ENCODE measurements around the gene ACTL9. TPM values are rescaled to one million over a fixed set of nuclear protein-coding genes. Genes with fewer than 3 reads are reported as not detected.

ACTL9 gene
- total RNA-seq, 2 donors from 2014 or later: not detected

DNA sequence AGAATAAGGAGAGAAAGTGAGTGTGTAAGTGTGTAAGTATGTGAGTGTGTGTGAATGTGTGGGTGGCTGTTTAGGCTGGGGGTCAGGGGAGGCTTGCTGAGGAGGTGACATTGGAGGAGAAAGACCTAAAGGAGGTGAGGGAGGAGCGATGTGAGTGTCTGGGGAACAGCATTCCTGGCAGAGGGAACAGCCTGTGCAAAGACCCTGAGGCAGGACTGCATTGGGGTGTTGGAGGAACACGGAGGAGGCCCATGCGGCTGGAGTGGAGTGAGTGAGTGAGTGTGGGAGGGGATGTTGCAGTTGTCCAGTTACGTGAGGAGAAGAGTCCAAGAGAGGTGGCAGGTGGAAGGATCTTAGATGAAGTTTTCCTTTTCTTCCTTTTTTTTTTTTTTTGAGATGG, 36.3 kb downstream of the ACTL9 start:
- Histone ChIP-seq H3K4me3 (no peak overlapping the region), H3K9me3 (no peaks in the 10 kb centered on the region), H3K4me1 (no peaks in the 10 kb centered on the region), H3K27me3 (no peaks in the 10 kb centered on the region), H3K36me3 (no peaks in the 10 kb centered on the region), H3K27ac (no peak overlapping the region)
- TF ChIP-seq, protein P1, sequence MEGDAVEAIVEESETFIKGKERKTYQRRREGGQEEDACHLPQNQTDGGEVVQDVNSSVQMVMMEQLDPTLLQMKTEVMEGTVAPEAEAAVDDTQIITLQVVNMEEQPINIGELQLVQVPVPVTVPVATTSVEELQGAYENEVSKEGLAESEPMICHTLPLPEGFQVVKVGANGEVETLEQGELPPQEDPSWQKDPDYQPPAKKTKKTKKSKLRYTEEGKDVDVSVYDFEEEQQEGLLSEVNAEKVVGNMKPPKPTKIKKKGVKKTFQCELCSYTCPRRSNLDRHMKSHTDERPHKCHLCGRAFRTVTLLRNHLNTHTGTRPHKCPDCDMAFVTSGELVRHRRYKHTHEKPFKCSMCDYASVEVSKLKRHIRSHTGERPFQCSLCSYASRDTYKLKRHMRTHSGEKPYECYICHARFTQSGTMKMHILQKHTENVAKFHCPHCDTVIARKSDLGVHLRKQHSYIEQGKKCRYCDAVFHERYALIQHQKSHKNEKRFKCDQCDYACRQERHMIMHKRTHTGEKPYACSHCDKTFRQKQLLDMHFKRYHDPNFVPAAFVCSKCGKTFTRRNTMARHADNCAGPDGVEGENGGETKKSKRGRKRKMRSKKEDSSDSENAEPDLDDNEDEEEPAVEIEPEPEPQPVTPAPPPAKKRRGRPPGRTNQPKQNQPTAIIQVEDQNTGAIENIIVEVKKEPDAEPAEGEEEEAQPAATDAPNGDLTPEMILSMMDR (IDR thresholded peaks at IDR 0.05): no peak
- no peak for DNase-seq (ENCODE audit: low spot score)

DNA sequence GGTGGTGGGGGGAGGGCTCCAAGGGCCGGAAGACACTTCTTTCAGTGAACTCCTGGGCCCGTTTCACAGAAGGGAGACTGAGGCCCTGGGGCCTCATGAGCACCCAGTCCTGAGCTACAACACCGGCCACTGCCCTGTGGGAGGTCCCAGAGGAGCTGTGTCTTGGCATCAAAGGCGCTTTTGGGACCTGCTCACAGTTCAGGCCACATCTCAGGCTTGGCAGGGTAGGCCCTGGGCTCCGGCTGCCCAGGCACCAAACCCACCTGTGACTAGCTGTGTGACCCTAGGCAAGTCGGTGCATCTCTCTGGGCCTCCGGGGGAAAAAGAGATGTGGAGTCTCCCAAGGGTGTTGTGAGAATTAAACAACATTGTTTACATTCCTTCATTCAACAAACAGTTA, 38.7 kb downstream of the ACTL9 start:
- TF ChIP-seq, protein P1 (IDR thresholded peaks at IDR 0.05): no peak
- H3K36me3 ChIP-seq: no peaks in the 10 kb centered on the region
- no peaks in the 10 kb centered on the region for H3K4me1 ChIP-seq
- DNase-seq (ENCODE audit: low spot score): no peak
- H3K27me3 ChIP-seq: no peaks in the 10 kb centered on the region
- no peaks in the 10 kb centered on the region for H3K9me3 ChIP-seq
- H3K4me3 ChIP-seq: no peak overlapping the region
- no peak overlapping the region for H3K27ac ChIP-seq

DNA sequence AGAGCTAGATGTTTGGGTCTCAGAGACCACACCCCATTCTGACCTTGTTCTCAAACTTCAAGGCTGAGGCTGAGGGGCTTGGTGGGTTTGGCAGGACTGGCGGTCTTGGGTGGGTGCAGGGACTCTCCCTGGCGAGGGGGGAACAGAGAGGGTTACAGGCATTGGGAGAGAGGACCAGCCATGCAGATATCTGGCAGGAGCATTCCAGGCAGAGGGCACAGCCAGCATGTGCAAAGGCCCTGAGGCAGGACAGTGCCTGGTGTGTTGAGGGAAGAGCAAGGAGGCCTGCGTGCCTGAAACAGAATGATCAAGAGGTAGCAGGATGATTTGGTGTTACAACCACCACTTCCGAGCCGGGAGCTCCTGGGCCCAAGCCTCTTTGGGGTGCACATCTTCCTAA, 40.7 kb downstream of the ACTL9 start:
- Histone ChIP-seq H3K36me3 (no peaks in the 10 kb centered on the region), H3K27ac (no peak overlapping the region), H3K9me3 (no peaks in the 10 kb centered on the region), H3K4me1 (no peaks in the 10 kb centered on the region), H3K4me3 (no peak overlapping the region), H3K27me3 (no peaks in the 10 kb centered on the region)
- TF ChIP-seq, protein P1 (IDR thresholded peaks at IDR 0.05): no peak
- DNase-seq (ENCODE audit: low spot score): no peak

DNA sequence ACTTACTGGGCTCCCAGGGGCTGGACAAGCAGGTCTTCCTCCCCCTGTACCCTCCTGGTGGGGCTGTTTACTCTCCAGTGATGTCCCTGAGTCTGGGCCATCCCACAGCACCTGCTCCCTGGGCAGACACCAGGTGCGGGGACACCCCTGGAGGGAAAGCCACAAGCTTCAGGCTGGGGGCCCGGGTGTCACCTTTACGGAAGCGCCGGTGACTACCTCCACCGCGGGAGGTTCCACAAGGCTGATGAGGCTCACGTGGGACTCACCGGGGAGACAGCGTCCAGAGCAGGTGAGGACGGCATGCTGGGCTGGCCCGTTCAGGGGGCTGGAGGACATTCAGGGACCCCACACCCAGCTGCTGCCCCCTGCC, 43.3 kb downstream of the ACTL9 start:
- no peaks in the 10 kb centered on the region for H3K27me3 ChIP-seq
- TF ChIP-seq, protein P1 (IDR thresholded peaks at IDR 0.05): no peak
- no peak overlapping the region for H3K27ac ChIP-seq
- H3K4me1 ChIP-seq: no peaks in the 10 kb centered on the region
- H3K4me3 ChIP-seq: no peak overlapping the region
- no peaks in the 10 kb centered on the region for H3K9me3 ChIP-seq
- no peaks in the 10 kb centered on the region for H3K36me3 ChIP-seq
- no peak for DNase-seq (ENCODE audit: low spot score)

DNA sequence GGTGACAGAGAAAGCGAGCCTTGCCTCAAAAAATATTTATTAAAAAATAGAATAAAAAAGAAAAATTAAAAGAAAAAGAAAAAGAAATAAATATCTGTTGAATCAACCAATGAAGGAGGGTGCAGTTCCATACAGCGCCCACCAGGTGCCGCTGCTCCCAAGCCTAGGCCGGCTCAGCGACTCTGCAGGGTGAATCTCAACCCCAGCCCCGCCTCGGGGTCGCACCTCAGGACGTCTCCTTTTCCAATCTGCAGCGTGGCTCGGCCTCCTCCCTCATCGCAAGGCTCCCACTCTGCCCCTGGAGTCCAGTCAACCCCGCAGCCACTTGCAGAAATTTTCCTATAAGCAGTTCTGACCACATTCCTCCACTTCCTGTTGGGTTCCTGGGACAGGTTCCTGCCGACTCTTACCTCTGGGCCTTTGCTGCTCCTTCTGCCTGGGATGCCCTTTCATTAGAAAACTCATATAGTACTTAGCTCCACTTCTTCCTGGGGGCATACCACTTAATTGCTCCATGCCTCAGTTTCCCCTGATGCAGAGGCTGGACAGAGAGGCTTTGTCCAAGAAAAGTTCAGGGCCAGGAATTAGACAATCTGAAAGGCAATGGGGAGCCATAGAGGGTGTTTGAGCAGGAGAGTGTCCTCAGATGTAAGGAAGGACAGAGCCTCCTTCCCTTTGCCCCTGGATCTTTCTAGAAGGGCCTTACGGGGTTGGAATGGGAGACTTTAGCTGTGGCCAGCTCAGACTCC, 43.8 kb downstream of the ACTL9 start:
- DNase-seq (ENCODE audit: low spot score): peak; percentile 60
- Histone ChIP-seq H3K9me3 (no peaks in the 10 kb centered on the region), H3K27ac (no peak overlapping the region), H3K4me1 (no peaks in the 10 kb centered on the region), H3K27me3 (no peaks in the 10 kb centered on the region), H3K4me3 (no peak overlapping the region), H3K36me3 (no peaks in the 10 kb centered on the region)
- TF ChIP-seq, protein P1 (IDR thresholded peaks at IDR 0.05): peak; percentile 97 to 98

DNA sequence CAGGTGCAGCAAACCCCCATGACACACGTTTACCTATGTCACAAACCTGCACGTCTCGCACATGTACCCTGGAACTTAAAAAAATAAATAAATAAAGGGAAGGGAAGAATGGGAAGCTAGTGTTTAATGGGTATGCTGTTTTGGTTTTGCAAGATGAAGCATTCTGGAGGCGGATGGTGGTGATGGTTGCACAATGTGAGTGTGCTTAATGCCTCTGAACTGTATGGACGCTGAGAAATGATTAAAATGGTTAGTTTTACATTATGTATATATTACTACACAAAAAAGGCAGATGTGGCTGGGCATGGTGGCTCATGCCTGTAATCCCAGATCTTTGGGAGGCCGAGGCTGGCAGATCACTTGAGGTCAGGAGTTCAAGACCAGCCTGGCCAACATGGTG, 50.4 kb downstream of the ACTL9 start:
- TF ChIP-seq, protein P1 (IDR thresholded peaks at IDR 0.05): no peak
- DNase-seq (ENCODE audit: low spot score): no peak
- Histone ChIP-seq H3K4me3 (no peak overlapping the region), H3K36me3 (no peaks in the 10 kb centered on the region), H3K9me3 (no peaks in the 10 kb centered on the region), H3K4me1 (no peaks in the 10 kb centered on the region), H3K27me3 (no peaks in the 10 kb centered on the region), H3K27ac (no peak overlapping the region)

All from right atrium auricular region (tissue), 2 donors.